Fibroblast of skin of scalp (primary cell): ENCODE results near the gene MPPED1.

Source experiments
- DNase-seq: peaks from one replicate; pipeline ENCODE4 v3.0.0-alpha.2; 2013

Gene MPPED1

DNA sequence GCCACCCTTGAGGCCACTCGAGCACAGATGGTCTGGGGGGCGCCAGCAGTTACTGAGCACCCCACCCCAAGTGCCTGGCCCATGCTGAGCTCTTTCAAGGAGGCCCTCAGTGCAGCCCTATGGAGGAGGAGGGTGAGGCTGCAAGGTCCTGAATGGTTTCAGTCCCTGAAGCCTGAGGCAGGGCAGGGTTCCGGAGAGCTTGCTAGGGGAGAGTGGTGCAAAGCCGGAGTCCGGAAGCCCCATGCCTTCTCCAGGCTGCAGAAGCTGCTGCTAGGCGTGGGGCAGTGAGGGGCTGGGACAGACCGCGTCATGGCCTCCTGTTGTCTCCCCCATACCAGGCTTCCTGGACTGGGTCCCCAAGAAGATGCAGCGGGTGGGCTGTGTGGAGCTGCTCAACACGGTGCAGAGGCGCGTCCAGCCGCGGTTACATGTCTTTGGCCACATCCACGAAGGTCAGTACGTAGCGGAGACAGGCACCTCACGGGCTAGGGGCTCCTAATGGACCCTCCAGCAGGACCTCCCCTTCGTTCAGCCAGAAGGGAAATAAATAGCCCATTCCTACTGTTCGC, 90.6 kb downstream of the MPPED1 start:
- no peak for DNase-seq

DNA sequence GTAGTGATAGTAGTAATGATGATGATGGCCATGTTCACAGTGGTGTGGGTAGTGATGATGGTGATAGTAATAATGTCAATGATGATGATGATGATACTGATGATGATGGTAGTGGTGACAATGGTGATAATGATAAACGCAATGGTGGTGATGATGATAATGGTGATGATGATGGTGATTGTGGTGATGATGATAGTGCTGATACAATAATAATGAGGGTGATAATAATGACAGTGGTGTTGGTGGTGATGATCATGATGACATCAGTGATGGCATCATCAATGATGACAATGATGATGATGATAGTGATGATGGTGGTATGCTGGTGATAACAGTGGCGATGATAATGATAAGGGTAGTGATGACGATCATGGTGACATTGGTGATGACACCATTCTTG, 92.3 kb downstream of the MPPED1 start:
- no peak for DNase-seq

GRCh38 chr22:43504666-43505261, 93.0 kb downstream of the MPPED1 start:
- DNase-seq: no peak

GRCh38 chr22:43505423-43505822, 93.6 kb downstream of the MPPED1 start:
- DNase-seq: no peak

- DNase-seq: no peak
Measured at GRCh38 chr22:43505896-43506295, 94.1 kb downstream of the MPPED1 start.

GRCh38 chr22:43506487-43506886, 94.7 kb downstream of the MPPED1 start:
- no peak for DNase-seq

- no peak for DNase-seq
Measured at GRCh38 chr22:43507235-43507634, 95.4 kb downstream of the MPPED1 start.

GRCh38 chr22:43508489-43508888, 96.7 kb downstream of the MPPED1 start:
- no peak for DNase-seq

DNA sequence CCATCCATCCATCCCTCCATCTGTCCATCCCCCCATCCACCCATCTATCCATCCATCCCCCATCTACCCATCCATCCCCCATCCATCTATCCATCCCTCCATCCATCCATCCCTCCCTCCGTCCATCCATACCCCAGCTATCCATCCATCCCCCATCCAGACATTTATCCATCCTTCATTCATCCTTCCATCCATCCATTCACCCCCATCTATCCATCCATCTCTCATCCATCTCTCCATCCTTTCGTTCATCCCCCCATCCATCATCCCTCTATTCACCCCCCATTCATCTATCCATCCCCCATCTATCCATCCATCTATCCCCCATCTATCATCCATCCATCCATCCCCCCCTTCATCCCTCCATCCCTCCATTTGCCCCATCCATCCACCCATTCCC, 97.5 kb downstream of the MPPED1 start:
- no peak for DNase-seq

GRCh38 chr22:43510281-43511070, 98.7 kb downstream of the MPPED1 start:
- DNase-seq: no peak

- no peak for DNase-seq
Measured at GRCh38 chr22:43511276-43511910, 99.6 kb downstream of the MPPED1 start.

DNA sequence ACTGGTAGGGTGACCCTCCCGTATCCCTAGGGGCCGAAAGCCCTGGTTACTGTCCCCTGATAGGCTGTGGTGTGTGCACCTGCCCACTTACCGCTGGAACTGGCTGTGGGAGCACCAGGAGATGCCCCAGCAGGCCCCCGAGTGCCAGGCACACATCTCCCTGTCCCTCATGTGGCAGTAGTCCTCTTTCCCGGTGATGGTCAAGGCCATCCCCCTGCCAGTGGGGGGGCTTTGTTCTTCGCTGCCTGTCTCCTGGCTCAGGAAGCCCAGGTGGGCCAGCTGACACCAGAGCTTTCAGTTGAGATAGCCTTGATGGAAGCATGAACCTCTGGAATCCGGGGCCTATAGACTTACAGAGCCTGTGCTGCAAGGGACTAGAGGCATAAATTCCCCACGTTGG, 100.5 kb downstream of the MPPED1 start:
- no peak for DNase-seq

- DNase-seq: no peak
Measured at GRCh38 chr22:43514476-43515157, 102.8 kb downstream of the MPPED1 start.

DNA sequence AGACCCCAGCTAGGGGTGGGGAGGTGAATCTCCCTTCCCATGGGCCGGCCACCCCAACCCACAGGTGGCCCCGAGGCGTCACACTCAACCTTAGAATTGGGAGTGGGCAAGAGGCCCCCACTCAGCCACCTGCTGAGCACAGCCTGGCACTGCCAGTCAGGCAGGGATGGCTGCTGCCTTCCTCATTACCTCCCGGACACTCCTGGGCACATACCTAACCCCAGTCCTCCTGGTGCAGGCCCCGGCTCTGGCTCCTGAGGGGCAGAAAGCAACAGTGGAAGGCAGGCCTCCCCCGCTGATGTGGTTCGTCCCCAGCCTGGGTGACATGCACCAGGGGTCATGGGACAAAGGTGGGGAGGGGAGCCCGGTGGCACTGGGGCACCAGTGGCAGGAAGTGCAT, 103.6 kb downstream of the MPPED1 start:
- no peak for DNase-seq

- DNase-seq: no peak
Measured at GRCh38 chr22:43515902-43516301, 104.1 kb downstream of the MPPED1 start.

- DNase-seq: no peak
Measured at GRCh38 chr22:43516386-43516785, 104.6 kb downstream of the MPPED1 start.

DNA sequence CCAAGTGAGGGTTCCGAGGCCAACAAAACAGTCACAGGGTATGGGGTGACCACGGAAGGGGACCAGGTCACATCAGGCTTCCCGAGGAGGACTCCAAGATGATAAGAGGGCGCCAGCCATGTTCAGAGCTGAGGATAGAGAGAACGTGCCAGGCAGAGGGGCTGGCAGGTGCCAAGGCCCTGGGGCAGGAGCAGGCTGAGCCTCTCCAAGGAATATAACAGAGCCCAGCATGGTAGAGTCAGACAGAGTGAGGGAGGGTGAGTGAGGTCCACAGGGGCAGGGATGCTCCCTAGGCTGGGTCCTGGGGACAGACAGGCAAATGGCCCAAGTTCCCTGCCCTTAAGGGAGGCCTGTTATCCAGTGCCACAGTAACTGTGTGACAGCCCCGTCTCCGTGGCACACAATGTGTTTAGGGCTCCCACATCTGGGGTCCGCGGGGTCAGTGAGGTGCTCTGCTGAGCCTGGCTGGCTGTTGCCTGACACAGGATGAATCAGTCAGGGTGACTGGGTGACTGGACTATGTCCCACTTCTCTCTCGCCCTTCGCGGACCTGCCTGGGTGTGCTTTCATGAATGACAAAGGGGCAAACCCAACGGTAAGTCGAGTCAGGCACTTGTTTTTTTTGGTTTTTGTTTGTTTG, 105.3 kb downstream of the MPPED1 start:
- DNase-seq: no peak

- DNase-seq: no peak
Measured at GRCh38 chr22:43520632-43521039, 108.8 kb downstream of the MPPED1 start.

- peak; percentile 1 for DNase-seq
Measured at GRCh38 chr22:43521716-43522115, 109.9 kb downstream of the MPPED1 start.

- DNase-seq: no peak
Measured at GRCh38 chr22:43526117-43526655, 114.4 kb downstream of the MPPED1 start.

GRCh38 chr22:43526946-43527345, 115.1 kb downstream of the MPPED1 start:
- DNase-seq: no peak
